ENCODE data around the gene MEGF11.

GRCh38 chr15:65870889-65871533 lies 382.5 kb downstream of the MEGF11 start:
- TF ChIP-seq CTCF (IDR thresholded peaks at IDR 0.05; ENCODE audit: low read depth, low read length) (no peak), EZH2phosphoT487 (IDR thresholded peaks at IDR 0.05; ENCODE audit: low read depth) (no peak)

Data from OCI-LY3 (cell line).